SK-N-SH treated with all-trans-retinoic acid at 6 μM for 48 hours (cell line): ENCODE data around the gene CHST12.
"Not testable (repeated sequence)": the region's sequence is repeated elsewhere in the genome, so short reads cannot be mapped to it uniquely, and the experiment has no call there.

ENCODE experiments used
- ATAC-seq: fragments of 200-7000 bp; cut with Tn5 transposase; 3 replicates; pipeline ENCODE4 v1.9.1; 2020; ENCODE audit warnings: mild to moderate bottlenecking, moderate library complexity
- ARNTL ChIP-seq: fragments of 450-650 bp; formaldehyde crosslinking; IDR thresholded peaks from 2 replicates; pipeline ENCODE4 v1.5.0; 2020; ENCODE audit warnings: low read depth, mild to moderate bottlenecking, moderate library complexity, borderline replicate concordance
- BACH2 ChIP-seq: fragments of 250-450 bp; sonication (Bioruptor Pico); IDR thresholded peaks from 2 replicates; pipeline ENCODE4 v1.9.0; 2021; ENCODE audit warnings: mild to moderate bottlenecking, borderline replicate concordance
- CSDC2 ChIP-seq: fragments of 250-450 bp; sonication (Bioruptor Pico); IDR thresholded peaks from 2 replicates; pipeline ENCODE4 v1.5.0; 2020; ENCODE audit warnings: mild to moderate bottlenecking, moderate library complexity
- ESRRG ChIP-seq: fragments of 250-450 bp; sonication (Bioruptor Pico); IDR thresholded peaks from 2 replicates; pipeline ENCODE4 v1.6.1; 2021; ENCODE audit warnings: mild to moderate bottlenecking
- GLIS3 ChIP-seq: fragments of 250-450 bp; sonication (Bioruptor Pico); IDR thresholded peaks from 2 replicates; pipeline ENCODE4 v1.5.0; 2020; ENCODE audit warnings: mild to moderate bottlenecking, moderate library complexity
- ISL1 ChIP-seq: fragments of 250-450 bp; sonication (Bioruptor Pico); IDR thresholded peaks from 2 replicates; pipeline ENCODE4 v2.1.2; 2022; ENCODE audit warnings: mild to moderate bottlenecking, moderate library complexity
- PPARA ChIP-seq: fragments of 250-450 bp; sonication (Bioruptor Pico); IDR thresholded peaks from 2 replicates; pipeline ENCODE4 v1.5.0; 2020; ENCODE audit warnings: mild to moderate bottlenecking, borderline replicate concordance
- RARB ChIP-seq: fragments of 250-450 bp; sonication (Bioruptor Pico); IDR thresholded peaks from 2 replicates; pipeline ENCODE4 v1.8.0; 2021; ENCODE audit warnings: mild to moderate bottlenecking, moderate library complexity
- SNAI2 ChIP-seq: fragments of 250-450 bp; sonication (Bioruptor Pico); IDR thresholded peaks from 2 replicates; pipeline ENCODE4 v1.5.0; 2020; ENCODE audit warnings: mild to moderate bottlenecking, moderate library complexity
- TCF4 ChIP-seq: fragments of 250-450 bp; sonication (Bioruptor Pico); IDR thresholded peaks from 2 replicates; pipeline ENCODE4 v1.8.0; 2021; ENCODE audit warnings: mild to moderate bottlenecking, moderate library complexity, borderline replicate concordance
- ZC3H10 ChIP-seq: fragments of 250-450 bp; sonication (Bioruptor Pico); IDR thresholded peaks from 2 replicates; pipeline ENCODE4 v1.5.1; 2021; ENCODE audit warnings: mild to moderate bottlenecking, moderate library complexity
- ZFP3 ChIP-seq: fragments of 250-450 bp; sonication (Bioruptor Pico); IDR thresholded peaks from 2 replicates; pipeline ENCODE4 v1.5.0; 2020; ENCODE audit warnings: mild to moderate bottlenecking, moderate library complexity
- ZFP30 ChIP-seq: fragments of 450-650 bp; formaldehyde crosslinking; IDR thresholded peaks from 2 replicates; pipeline ENCODE4 v1.5.0; 2022; ENCODE audit warnings: mild to moderate bottlenecking, moderate library complexity
- ZNF565 ChIP-seq: fragments of 450-650 bp; formaldehyde crosslinking; conservative IDR thresholded peaks from 2 replicates; pipeline ENCODE4 v1.5.0; 2020; ENCODE audit warnings: low read depth, mild to moderate bottlenecking, moderate library complexity
- ZNF70 ChIP-seq: fragments of 450-650 bp; formaldehyde crosslinking; IDR thresholded peaks from 2 replicates; pipeline ENCODE4 v1.5.0; 2020; ENCODE audit warnings: mild to moderate bottlenecking, moderate library complexity
- TF ChIP-seq, protein P1 (sequence below): fragments of 250-450 bp; sonication (Bioruptor Pico); IDR thresholded peaks from 2 replicates; pipeline ENCODE4 v1.8.0; 2020; ENCODE audit warnings: mild to moderate bottlenecking, moderate library complexity, borderline replicate concordance
- TF ChIP-seq, protein P2 (sequence below): fragments of 250-450 bp; sonication (Bioruptor Pico); IDR thresholded peaks from 2 replicates; pipeline ENCODE4 v1.5.0; 2020; ENCODE audit warnings: mild to moderate bottlenecking, moderate library complexity
- TF ChIP-seq, protein P3 (sequence below): fragments of 250-450 bp; sonication (Bioruptor Pico); IDR thresholded peaks from 2 replicates; pipeline ENCODE4 v1.8.0; 2021; ENCODE audit warnings: low read depth, mild to moderate bottlenecking, moderate library complexity, borderline replicate concordance
- TF ChIP-seq, protein P4 (sequence below): fragments of 250-450 bp; sonication (Bioruptor Pico); IDR thresholded peaks from 2 replicates; pipeline ENCODE4 v1.5.1; 2020; ENCODE audit warnings: low read depth, mild to moderate bottlenecking, moderate library complexity

Gene CHST12

DNA sequence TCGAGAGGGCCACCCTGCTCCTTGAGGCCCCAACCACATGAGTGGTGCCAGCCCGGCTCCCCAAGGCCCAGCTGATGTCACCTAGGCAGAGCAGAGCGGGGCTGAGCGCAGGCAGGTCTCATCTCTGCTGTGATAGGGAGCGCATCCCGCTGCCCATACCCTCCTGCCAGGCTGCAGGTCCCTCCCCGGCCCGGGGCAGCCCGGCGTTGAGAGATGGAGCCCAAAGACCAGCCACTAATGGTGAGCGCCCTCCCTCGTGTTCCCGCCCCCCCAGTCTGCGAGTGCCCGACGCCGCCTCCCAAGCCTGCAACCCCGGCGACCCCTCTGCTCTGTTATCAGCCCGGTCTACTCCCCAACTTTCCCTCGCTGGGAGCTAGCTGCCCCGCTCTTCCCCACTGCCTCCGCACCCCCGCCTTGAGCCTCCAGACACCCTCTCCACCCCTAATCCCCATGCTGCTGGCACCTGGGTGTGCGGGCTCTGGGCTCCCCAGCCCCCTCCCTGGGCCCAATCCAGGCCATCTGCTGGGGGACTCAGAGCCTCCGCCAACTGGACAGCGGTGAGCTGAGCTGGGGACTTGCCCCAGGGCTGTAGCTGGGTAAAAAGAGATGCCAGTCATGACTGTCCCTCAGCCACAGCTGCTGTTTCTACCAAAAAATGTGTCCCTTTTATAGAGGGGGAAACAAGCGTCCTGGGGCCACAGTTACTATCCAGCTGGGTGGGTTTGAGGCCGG, 19.7 kb upstream of the CHST12 start:
- peak; percentile 20 for ATAC-seq
- TF ChIP-seq TCF4 (CRISPR knock-in tag) (peak; percentile 23; the same call in 1 of the 2 replicates), RARB (CRISPR knock-in tag) (no peak)
- TF ChIP-seq, all 23 proteins: peak for 1

DNA sequence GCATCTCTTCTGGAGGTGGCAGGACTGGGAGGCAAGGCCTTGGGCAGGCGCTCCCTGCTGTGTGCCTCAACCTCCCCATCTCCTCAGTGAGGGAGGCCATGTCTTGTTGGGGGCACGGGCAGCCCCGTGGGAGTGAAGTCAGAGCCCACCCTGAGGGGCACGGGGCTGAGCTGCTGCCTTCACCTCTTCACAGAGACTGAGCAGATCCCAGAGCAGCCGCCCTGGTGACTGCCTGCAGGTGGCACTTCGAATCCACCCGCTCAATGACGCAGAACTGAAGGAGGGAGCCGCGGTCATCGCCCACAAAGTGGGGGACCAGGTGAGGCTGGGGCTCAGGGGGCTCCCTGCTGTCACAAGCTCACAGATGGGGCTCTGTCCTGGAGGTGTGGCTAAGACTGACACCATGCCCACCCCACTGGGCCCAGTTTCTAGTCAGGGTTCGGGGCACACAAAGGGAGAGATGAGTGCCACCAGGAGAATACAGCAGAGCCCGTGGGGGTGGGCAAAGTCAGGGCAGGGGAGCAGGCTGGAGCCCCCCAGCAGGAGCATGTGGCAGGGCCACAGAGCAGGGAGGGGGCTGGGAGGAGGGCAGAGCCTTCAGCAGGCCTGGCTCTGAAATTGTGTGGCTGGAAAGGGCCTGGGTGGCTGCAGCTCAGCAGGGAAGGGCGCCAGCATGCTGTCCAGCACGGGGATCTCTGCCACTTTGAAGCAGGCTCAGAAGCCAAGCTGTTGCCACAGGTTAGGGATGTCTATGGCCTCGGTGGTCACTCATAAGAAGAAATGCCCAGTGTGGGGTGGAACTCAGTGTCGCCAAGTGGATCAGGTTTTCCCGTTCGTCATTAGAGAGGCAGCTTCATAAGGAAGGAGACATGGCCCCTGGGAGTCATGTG, 18.8 kb upstream of the CHST12 start:
- TF ChIP-seq TCF4 (CRISPR knock-in tag) (no peak), ZFP3 (CRISPR knock-in tag) (no peak)
- peak; percentile 35 for ATAC-seq

DNA sequence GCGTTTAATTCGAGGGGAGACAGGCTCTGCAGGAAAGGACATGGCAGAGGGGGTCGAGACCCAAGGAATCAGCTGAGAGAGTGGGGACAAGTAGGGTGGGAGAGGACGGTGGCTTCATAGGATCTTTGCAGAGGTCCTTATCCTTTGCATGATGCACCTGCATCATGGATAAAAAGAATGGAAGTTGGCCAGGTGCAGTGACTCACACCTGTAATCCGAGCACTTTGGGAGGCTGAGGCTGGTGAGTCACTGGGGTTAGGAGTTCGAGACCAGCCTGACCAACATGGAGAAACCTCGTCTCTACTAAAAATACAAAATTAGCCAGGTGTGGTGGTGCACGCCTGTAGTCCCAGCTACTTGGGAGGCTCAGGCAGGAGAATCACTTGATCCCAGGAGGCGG, 17.3 kb upstream of the CHST12 start:
- not testable (repeated sequence) for ATAC-seq

DNA sequence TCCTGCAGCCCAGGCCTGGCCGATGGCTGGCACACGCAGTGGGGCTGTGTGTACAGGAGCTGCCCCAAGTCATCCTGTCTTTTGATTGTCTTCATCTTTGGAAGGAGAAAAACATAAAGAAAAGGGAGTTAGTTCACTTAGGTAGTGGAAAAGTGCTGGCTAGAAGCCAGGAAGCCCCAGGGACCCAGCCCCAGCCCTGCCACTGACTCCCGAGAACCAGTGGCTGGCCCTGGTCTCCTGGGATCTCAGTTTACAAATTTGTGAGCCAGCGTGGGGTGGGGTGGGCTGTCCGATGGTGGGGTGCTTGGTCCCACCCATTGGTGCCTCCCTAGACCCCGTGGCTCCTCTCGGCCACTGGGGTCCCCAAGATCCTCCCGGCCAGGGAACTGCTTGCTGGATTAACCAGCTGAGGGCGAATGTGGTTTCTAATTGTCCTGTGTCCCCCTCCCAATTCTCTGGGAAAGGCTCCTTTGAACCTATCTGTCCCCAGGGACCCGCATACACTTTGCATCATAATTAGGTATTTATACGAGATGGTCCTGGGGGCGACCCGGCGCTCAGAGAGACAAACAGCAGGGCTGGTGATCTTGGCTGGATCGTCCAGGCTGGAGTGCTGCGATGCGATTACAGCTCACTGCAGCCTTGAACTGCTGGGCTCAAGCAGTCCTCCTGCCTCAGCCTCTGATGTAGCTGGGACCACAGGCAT, 16.3 kb upstream of the CHST12 start:
- TF ChIP-seq, protein P1, sequence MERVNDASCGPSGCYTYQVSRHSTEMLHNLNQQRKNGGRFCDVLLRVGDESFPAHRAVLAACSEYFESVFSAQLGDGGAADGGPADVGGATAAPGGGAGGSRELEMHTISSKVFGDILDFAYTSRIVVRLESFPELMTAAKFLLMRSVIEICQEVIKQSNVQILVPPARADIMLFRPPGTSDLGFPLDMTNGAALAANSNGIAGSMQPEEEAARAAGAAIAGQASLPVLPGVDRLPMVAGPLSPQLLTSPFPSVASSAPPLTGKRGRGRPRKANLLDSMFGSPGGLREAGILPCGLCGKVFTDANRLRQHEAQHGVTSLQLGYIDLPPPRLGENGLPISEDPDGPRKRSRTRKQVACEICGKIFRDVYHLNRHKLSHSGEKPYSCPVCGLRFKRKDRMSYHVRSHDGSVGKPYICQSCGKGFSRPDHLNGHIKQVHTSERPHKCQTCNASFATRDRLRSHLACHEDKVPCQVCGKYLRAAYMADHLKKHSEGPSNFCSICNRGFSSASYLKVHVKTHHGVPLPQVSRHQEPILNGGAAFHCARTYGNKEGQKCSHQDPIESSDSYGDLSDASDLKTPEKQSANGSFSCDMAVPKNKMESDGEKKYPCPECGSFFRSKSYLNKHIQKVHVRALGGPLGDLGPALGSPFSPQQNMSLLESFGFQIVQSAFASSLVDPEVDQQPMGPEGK (CRISPR knock-in tag), result no peak
- TF ChIP-seq, protein P2, sequence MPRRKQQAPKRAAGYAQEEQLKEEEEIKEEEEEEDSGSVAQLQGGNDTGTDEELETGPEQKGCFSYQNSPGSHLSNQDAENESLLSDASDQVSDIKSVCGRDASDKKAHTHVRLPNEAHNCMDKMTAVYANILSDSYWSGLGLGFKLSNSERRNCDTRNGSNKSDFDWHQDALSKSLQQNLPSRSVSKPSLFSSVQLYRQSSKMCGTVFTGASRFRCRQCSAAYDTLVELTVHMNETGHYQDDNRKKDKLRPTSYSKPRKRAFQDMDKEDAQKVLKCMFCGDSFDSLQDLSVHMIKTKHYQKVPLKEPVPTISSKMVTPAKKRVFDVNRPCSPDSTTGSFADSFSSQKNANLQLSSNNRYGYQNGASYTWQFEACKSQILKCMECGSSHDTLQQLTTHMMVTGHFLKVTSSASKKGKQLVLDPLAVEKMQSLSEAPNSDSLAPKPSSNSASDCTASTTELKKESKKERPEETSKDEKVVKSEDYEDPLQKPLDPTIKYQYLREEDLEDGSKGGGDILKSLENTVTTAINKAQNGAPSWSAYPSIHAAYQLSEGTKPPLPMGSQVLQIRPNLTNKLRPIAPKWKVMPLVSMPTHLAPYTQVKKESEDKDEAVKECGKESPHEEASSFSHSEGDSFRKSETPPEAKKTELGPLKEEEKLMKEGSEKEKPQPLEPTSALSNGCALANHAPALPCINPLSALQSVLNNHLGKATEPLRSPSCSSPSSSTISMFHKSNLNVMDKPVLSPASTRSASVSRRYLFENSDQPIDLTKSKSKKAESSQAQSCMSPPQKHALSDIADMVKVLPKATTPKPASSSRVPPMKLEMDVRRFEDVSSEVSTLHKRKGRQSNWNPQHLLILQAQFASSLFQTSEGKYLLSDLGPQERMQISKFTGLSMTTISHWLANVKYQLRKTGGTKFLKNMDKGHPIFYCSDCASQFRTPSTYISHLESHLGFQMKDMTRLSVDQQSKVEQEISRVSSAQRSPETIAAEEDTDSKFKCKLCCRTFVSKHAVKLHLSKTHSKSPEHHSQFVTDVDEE (CRISPR knock-in tag), result no peak
- no peak for TF ChIP-seq ZFP3 (CRISPR knock-in tag)
- no peak for TF ChIP-seq TCF4 (CRISPR knock-in tag)
- TF ChIP-seq, protein P3, sequence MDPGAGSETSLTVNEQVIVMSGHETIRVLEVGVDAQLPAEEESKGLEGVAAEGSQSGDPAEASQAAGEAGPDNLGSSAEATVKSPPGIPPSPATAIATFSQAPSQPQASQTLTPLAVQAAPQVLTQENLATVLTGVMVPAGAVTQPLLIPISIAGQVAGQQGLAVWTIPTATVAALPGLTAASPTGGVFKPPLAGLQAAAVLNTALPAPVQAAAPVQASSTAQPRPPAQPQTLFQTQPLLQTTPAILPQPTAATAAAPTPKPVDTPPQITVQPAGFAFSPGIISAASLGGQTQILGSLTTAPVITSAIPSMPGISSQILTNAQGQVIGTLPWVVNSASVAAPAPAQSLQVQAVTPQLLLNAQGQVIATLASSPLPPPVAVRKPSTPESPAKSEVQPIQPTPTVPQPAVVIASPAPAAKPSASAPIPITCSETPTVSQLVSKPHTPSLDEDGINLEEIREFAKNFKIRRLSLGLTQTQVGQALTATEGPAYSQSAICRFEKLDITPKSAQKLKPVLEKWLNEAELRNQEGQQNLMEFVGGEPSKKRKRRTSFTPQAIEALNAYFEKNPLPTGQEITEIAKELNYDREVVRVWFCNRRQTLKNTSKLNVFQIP (CRISPR knock-in tag), result no peak
- TF ChIP-seq BACH2 (CRISPR knock-in tag), result no peak
- no peak for TF ChIP-seq ARNTL (CRISPR knock-in tag)
- TF ChIP-seq PPARA (CRISPR knock-in tag), result no peak
- no peak for TF ChIP-seq ZNF565
- TF ChIP-seq ISL1 (CRISPR knock-in tag), result no peak
- no peak for TF ChIP-seq ZC3H10 (CRISPR knock-in tag)
- no peak for ATAC-seq

DNA sequence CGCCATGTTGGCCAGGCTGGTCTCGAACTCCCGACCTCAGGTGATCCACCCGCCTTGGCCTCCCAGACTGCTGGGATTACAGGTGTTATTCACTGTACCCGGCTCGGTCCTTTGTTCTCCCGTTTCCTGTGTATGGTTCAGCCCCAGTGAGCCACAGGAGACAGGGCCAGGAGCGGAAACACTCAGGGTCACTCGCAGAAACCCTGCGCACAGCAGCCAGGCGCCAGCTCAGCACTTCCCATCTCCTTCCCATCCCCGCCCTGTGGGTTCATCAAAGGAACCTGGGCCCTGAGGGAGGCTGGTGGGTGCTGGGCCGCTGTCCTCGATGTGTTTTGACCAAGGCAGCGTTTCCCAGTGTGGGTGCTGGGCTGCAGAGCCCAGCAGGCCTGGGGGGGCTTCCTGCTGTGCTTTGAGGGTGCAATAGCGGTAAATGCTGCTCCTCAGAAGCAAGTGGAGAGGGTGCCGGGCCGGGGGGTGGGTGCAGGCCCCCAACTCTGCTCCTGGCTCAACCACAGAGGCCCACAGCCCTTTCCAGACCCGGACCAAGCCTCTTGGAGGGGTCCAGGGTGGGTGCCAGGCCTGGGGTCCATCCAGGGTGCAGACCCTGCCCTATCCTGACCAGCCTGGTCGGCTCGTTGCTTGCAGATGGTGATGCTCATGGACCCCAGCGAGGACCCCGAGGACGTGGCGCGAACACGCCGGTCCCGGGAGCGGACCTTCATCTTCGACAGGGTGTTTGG, 15.3 kb upstream of the CHST12 start:
- TF ChIP-seq PPARA (CRISPR knock-in tag) (no peak), CSDC2 (no peak), ARNTL (CRISPR knock-in tag) (no peak), ZFP30 (CRISPR knock-in tag) (no peak), ZC3H10 (CRISPR knock-in tag) (no peak), SNAI2 (CRISPR knock-in tag) (no peak), BACH2 (CRISPR knock-in tag) (no peak), GLIS3 (CRISPR knock-in tag) (no peak), ESRRG (CRISPR knock-in tag) (no peak), ZNF565 (no peak), ZNF70 (CRISPR knock-in tag) (no peak), ISL1 (CRISPR knock-in tag) (no peak)
- TF ChIP-seq, protein P4, sequence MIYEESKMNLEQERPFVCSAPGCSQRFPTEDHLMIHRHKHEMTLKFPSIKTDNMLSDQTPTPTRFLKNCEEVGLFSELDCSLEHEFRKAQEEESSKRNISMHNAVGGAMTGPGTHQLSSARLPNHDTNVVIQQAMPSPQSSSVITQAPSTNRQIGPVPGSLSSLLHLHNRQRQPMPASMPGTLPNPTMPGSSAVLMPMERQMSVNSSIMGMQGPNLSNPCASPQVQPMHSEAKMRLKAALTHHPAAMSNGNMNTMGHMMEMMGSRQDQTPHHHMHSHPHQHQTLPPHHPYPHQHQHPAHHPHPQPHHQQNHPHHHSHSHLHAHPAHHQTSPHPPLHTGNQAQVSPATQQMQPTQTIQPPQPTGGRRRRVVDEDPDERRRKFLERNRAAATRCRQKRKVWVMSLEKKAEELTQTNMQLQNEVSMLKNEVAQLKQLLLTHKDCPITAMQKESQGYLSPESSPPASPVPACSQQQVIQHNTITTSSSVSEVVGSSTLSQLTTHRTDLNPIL (CRISPR knock-in tag), result no peak
- TF ChIP-seq, protein P2 (CRISPR knock-in tag), result no peak
- TF ChIP-seq, all 23 proteins: peak for 0
- no peak for ATAC-seq
